ENCODE measurements around the gene KRT6C.

The KRT6C gene

DNA sequence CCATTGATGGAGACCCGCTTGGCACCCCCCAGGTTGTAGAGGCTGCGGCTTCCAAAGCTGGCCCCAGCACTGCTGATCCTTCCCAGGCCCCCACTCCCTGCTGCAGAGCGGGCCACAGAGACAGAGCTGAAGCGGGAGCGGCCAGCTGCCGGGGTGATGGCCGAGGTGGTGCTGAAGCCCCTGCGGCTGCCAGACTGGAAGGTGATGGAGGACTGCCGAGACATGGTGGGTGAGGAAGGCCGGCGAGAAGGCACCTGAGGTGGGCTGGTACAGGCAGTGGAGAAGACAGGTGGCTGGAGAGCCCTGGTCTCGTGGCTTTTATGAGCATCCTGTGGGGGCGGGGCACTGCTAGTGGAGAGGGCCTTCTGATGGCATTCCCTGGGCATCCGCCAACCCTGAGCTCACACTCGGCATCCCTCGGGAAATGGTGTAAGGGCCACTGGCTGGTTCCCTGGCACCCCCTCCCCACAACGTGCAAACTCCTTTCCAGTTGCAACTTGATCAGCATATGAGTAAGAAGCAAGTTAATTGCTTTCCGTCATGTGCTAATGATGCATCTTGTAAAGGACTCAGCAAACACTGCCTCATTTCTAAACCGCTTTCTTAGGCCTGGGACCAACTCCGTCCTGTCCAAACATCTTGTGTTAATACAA lies 39.4 kb downstream of the KRT6C start, which contains the start of gene KRT75:
KRT75 (minus strand) TSS at position 291 of the 653 bp plus-strand sequence; CDS start at position 224, 67 bp downstream.
- no peak for DNase-seq (ENCODE audit: insufficient read length, low spot score)
- no peak for FAIRE-seq
- TF ChIP-seq, protein P1, sequence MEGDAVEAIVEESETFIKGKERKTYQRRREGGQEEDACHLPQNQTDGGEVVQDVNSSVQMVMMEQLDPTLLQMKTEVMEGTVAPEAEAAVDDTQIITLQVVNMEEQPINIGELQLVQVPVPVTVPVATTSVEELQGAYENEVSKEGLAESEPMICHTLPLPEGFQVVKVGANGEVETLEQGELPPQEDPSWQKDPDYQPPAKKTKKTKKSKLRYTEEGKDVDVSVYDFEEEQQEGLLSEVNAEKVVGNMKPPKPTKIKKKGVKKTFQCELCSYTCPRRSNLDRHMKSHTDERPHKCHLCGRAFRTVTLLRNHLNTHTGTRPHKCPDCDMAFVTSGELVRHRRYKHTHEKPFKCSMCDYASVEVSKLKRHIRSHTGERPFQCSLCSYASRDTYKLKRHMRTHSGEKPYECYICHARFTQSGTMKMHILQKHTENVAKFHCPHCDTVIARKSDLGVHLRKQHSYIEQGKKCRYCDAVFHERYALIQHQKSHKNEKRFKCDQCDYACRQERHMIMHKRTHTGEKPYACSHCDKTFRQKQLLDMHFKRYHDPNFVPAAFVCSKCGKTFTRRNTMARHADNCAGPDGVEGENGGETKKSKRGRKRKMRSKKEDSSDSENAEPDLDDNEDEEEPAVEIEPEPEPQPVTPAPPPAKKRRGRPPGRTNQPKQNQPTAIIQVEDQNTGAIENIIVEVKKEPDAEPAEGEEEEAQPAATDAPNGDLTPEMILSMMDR (IDR thresholded peaks at IDR 0.05; ENCODE audit: insufficient read depth, missing control alignments), result no peak

DNA sequence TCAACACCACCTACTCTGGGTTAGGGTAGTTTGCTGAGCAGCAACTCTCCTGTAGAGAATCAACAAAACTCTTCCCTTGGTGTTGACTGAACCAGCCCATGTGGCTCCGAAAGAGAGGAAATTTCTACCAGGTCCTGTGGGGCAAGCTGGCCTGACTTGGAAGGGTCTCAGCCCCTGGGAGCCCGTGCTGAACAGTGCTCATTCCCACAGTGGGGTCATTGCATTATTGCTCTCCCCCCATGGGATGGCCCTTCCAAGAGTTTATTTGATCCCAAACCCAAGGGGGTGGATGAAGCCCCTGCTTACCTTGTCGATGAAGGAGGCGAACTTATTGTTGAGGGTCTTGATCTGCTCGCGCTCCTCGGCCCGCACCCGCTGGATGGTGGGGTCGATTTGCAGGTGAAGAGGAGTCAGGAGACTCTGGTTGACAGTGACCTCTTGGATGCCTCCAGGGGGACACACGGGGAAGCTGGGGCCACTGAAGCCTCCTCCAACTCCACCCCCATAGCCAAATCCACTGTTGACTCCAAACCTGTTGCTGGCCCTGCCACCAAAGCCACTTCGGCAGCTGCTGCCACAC lies 40.0 kb downstream of the KRT6C start:
- no peak for FAIRE-seq
- TF ChIP-seq, protein P1 (IDR thresholded peaks at IDR 0.05; ENCODE audit: insufficient read depth, missing control alignments), result no peak
- DNase-seq (ENCODE audit: insufficient read length, low spot score), result no peak

DNA sequence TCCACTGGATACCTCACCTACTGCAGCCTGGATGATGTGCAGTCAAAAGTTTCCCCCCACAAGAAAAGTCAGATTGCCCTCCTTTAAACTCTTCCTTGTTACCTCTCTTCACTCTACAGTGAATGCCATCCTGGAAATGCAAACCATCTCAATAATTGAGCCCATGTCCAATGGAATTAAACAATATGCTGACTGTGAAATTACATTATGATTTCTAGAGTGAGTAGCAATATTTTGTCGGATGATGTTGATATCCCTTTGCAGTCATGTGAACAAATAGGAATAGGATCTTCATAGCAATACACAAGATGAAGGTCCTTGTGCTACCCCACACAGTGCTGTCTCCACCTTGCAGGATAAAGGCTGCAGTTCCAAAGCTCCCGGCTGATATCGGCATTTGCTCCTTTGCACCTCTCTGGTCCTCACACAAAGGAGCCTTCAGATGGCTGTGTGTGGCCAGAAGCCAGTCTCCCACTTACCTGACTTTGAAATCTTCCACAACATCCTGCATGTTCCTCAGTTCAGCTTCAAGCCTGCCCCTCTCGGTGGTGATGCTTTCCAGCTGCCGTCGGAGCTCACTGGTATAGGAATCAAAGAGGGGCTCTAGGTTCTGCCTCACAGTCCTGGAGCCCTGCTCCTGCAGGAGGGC lies 40.9 kb downstream of the KRT6C start:
- DNase-seq (ENCODE audit: insufficient read length, low spot score) (no peak), FAIRE-seq (no peak)
- TF ChIP-seq, protein P1 (IDR thresholded peaks at IDR 0.05; ENCODE audit: insufficient read depth, missing control alignments), result no peak

DNA sequence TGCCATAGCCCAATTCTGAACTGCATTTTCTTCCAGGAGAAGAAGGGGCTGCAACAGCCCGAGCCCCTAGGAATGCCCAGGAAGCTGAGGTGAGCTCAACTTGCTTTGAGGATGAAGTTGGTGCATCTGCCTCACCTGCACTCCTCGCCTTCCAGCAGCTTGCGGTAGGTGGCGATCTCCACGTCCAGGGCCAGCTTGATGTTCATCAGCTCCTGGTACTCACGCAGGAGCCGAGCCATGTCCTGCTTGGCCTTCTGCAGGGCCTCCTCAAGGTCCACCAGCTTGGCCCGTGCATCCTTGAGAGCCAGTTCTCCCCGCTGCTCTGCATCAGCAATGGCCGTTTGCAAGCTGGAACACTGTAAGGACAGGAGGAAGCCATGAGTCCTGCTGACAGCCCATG lies 45.5 kb downstream of the KRT6C start:
- DNase-seq (ENCODE audit: insufficient read length, low spot score) (no peak), FAIRE-seq (no peak)
- TF ChIP-seq, protein P1 (IDR thresholded peaks at IDR 0.05; ENCODE audit: insufficient read depth, missing control alignments), result no peak

DNA sequence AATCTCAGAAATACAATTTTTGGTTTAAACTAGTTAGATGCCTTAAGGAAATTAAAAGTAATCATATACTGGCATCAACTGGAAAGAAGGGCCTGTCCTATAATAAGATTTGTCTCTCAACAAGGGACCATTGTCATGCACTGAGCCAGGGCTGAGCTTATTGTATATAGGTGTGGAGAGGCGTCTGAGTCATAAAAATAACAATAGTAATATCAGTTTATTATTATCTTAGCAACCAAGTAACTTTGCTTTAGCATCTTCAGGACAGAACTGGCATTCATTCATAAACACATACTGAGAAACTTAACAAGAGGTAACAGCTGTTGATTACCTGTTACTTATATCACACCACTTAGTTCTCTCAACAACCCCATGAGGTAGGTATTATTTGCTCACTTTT lies 46.5 kb downstream of the KRT6C start:
- no peak for FAIRE-seq
- TF ChIP-seq, protein P1 (IDR thresholded peaks at IDR 0.05; ENCODE audit: insufficient read depth, missing control alignments), result no peak

DNA sequence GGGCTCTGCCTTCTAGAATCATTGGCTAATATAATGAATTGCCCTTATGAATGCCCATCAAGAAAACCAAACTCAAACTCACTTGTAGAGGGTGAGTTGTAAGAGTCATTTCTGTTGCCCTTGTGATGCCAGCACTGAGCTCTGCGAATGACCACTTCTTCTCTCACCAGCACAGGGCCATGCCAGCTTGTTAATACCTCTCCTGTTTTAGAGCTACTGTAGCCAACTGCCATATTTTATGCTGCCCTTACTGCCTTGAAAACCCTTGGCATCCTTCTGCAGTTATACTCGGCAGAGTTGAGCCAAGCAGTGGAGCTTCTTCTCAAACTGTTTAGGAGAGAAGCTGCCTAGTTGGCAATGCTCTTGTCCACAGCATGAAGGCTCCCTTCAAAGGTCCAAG lies 47.6 kb downstream of the KRT6C start:
- FAIRE-seq (no peak), DNase-seq (ENCODE audit: insufficient read length, low spot score) (no peak)
- TF ChIP-seq, protein P1 (IDR thresholded peaks at IDR 0.05; ENCODE audit: insufficient read depth, missing control alignments), result no peak

More for the DNA sequence above, 46.5 kb downstream of the KRT6C start:
- no peak for DNase-seq (ENCODE audit: insufficient read length, low spot score)

DNA sequence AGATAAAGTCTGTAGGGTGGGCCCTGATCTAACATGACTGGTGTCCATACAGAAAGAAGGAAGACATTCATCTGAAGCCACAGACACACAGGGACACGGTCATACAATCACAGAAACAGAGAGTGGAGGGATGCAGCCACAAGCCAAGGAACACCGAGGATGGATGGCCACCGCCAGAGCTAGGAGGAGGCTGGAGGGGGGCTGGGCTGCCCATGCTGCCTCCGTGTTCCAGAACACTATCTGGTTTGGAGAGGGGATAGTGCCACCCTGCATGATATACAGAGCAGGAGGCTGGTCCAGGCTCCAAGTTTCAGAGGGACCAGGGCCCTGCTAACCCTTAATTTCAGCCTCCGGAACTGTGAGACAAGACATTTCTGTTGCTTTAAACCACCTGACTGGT lies 48.1 kb downstream of the KRT6C start:
- DNase-seq (ENCODE audit: insufficient read length, low spot score) (no peak), FAIRE-seq (no peak)
- TF ChIP-seq, protein P1 (IDR thresholded peaks at IDR 0.05; ENCODE audit: insufficient read depth, missing control alignments), result no peak

All from D721Med (cell line).